Panc1 (cell line): ENCODE data around the gene GNG10. TPM values are rescaled to one million over a fixed set of nuclear protein-coding genes. Genes with fewer than 3 reads are reported as not detected.

ENCODE experiments used
- ATAC-seq: fragments of 200-7000 bp; cut with Tn5 transposase; 2 replicates; pipeline ENCODE4 v1.9.1; 2020; ENCODE audit warnings: mild to moderate bottlenecking, moderate library complexity
- BruUV-seq: library from RNA; stranded (reverse); fragments of 400-500 nt; replicated peaks from 2 replicates; lab custom pipeline; 2021; lab: Mats Ljungman, UMichigan
- CTCF ChIA-PET: fragments of 300-600 bp; sonication (Branson Sonifier 250); formaldehyde crosslinking; loops from one replicate; lab custom pipeline; 2022; ENCODE audit warnings: antibody characterized with exemption; lab: Charles Lee
- POLR2A ChIA-PET: fragments of 300-600 bp; sonication (Branson Sonifier 250); formaldehyde crosslinking; loops from one replicate; lab custom pipeline; 2022; ENCODE audit warnings: antibody characterized with exemption; lab: Charles Lee
- DNase-seq: peaks from one replicate; pipeline ENCODE4 v3.0.0-alpha.2; 2010; ENCODE audit warnings: low read depth, low spot score
- H3K27ac ChIP-seq: 2 replicates; pipeline ENCODE4 v1.5.1; 2011; ENCODE audit warnings: mild to moderate bottlenecking, low read length, inconsistent platforms
- H3K27me3 ChIP-seq: fragments of 200-500 bp; sonication (Bioruptor generic); 2 replicates; pipeline ENCODE4 v1.6.0; 2014; ENCODE audit warnings: low read length, inconsistent platforms; ENCODE audit not compliant: control insufficient read depth, insufficient read depth
- H3K36me3 ChIP-seq: fragments of 200-500 bp; sonication (Bioruptor generic); 2 replicates; pipeline ENCODE4 v1.5.1; 2014; ENCODE audit warnings: inconsistent platforms, mild to moderate bottlenecking, low read length, moderate library complexity; ENCODE audit not compliant: control insufficient read depth, insufficient read depth
- H3K4me1 ChIP-seq: 2 replicates; pipeline ENCODE4 v1.5.1; 2011; ENCODE audit warnings: inconsistent platforms, mild to moderate bottlenecking, low read length, moderate library complexity; ENCODE audit not compliant: control insufficient read depth, insufficient read depth
- H3K4me3 ChIP-seq, 2 experiments: 2 replicates each; pipeline ENCODE4 v1.5.1; 2011 to 2012; ENCODE audit warnings: low read depth in 2 of 2, low read length in 2 of 2, mild to moderate bottlenecking in 2 of 2, inconsistent platforms in 1 of 2, moderate library complexity in 1 of 2
- H3K9me3 ChIP-seq: fragments of 200-500 bp; sonication (Bioruptor generic); 2 replicates; pipeline ENCODE4 v1.5.1; 2014; ENCODE audit warnings: low read depth, mild to moderate bottlenecking, inconsistent platforms, low read length, moderate library complexity; ENCODE audit not compliant: control insufficient read depth, insufficient read depth
- CTCF ChIP-seq: fragments of 450-650 bp; IDR thresholded peaks from 2 replicates; pipeline ENCODE4 v1.5.1; 2017; ENCODE audit warnings: mild to moderate bottlenecking
- POLR2AphosphoS5 ChIP-seq: IDR thresholded peaks from 2 replicates; pipeline ENCODE4 v1.6.1; 2012; ENCODE audit warnings: mild to moderate bottlenecking, low read depth, low read length, moderate library complexity
- REST ChIP-seq, 2 experiments: IDR thresholded peaks; 2 replicates each; pipeline ENCODE4 v1.6.1; 2011 to 2012; ENCODE audit warnings: low read depth in 2 of 2, control low read depth in 1 of 2, low read length in 1 of 2, mild to moderate bottlenecking in 1 of 2, moderate library complexity in 1 of 2; ENCODE audit not compliant: insufficient read depth in 1 of 2
- SIN3A ChIP-seq: IDR thresholded peaks from 2 replicates; pipeline ENCODE4 v1.6.1; 2012; ENCODE audit warnings: low read depth, mild to moderate bottlenecking, low read length, moderate library complexity, borderline replicate concordance; ENCODE audit not compliant: insufficient read depth
- TCF7L2 ChIP-seq: IDR thresholded peaks from 2 replicates; pipeline ENCODE4 v1.6.1; 2011; ENCODE audit warnings: mild to moderate bottlenecking, low read depth, low read length, inconsistent platforms
- in situ Hi-C: cut with HindIII; loops from 2 replicates; pipeline ENCODE4 v1.10.0; 2016; ENCODE audit warnings: low sequenced_read_pairs, low pct_unique_long_range_greater_than_20kb
- intact Hi-C: fragments of 100-400 bp; cut with micrococcal nuclease; formaldehyde crosslinking; loops from one replicate; pipeline ENCODE4 v1.10.0; 2022; ENCODE audit not compliant: unreplicated experiment
- total RNA-seq: library from RNA; stranded (reverse); gene quantifications from one replicate; pipeline ENCODE4 v1.2.1, GENCODE V29; 2021; ENCODE audit not compliant: unreplicated experiment

GNG10 gene
- total RNA-seq, 1 experiment from 2014 or later: 40.0 TPM

- DNase-seq: no peak
- H3K4me1 ChIP-seq: no peaks in the 10 kb centered on the region
- CTCF ChIA-PET: no interaction called here
- no peak overlapping the region for H3K4me3 ChIP-seq
- H3K9me3 ChIP-seq: no peaks in the 10 kb centered on the region
- POLR2A ChIA-PET: interaction anchor here (0.6 kb wide), 1 partner anchor 333 kb away, joined by 20 read pairs; no protein-coding TSS in a partner anchor
- no peak overlapping the region for H3K27ac ChIP-seq
- intact Hi-C loops (no loop called here), in situ Hi-C loops (no loop called here)
- no peak for ATAC-seq
- TF ChIP-seq POLR2AphosphoS5 (no peak), REST (IDR thresholded peaks at IDR 0.05; ENCODE audit: insufficient read depth in 1 of 2, low read depth in 2 of 2, low read length in 1 of 2) (no peak), TCF7L2 (no peak), CTCF (no peak), SIN3A (no peak)
- H3K36me3 ChIP-seq: no peaks in the 10 kb centered on the region; the same call in 1 of the 2 replicates
- H3K27me3 ChIP-seq: no peaks in the 10 kb centered on the region
- no TSS peak for BruUV-seq
Observed at GRCh38 chr9:111674319-111674718, 12.9 kb downstream of the GNG10 start.

GRCh38 chr9:111676116-111676515 is 14.7 kb downstream of the GNG10 start:
- TF ChIP-seq TCF7L2 (no peak), SIN3A (no peak), POLR2AphosphoS5 (no peak), REST (IDR thresholded peaks at IDR 0.05; ENCODE audit: insufficient read depth in 1 of 2, low read depth in 2 of 2, low read length in 1 of 2) (no peak), CTCF (no peak)
- POLR2A ChIA-PET: no interaction called here
- intact Hi-C loops: no loop called here
- DNase-seq: no peak
- in situ Hi-C loops: no loop called here
- Histone ChIP-seq H3K4me3 (no peak overlapping the region), H3K27ac (no peak overlapping the region), H3K9me3 (no peaks in the 10 kb centered on the region), H3K27me3 (no peaks in the 10 kb centered on the region), H3K4me1 (no peaks in the 10 kb centered on the region), H3K36me3 (no peaks in the 10 kb centered on the region)
- BruUV-seq: no TSS peak
- ATAC-seq: no peak
- CTCF ChIA-PET: no interaction called here
